Sciatic nerve (tissue), 2 donors: ENCODE data around the gene NUDT1. TPM values are rescaled to one million over a fixed set of nuclear protein-coding genes. Genes with fewer than 3 reads are reported as not detected.

Experiments used
- ATAC-seq: fragments of 200-7000 bp; cut with Tn5 transposase; one replicate; pipeline ENCODE4 v1.9.1; 2020; ENCODE audit warnings: mild to moderate bottlenecking, moderate library complexity
- DNase-seq: peaks from one replicate; pipeline ENCODE4 v3.0.0-alpha.2; 2020; ENCODE audit warnings: low spot score
- intact Hi-C: fragments of 100-400 bp; cut with DNase I; formaldehyde crosslinking; loops from one replicate; pipeline ENCODE4 v1.14.2; 2022
- total RNA-seq: library from RNA; stranded (reverse); fragmentation: NEBNext Ultra II Directional; extraction: Animal tissue kit (Norgen Biotek cat#: 25700); gene quantifications from one replicate; pipeline ENCODE4 v1.2.1, GENCODE V29; 2021
- donor health status: DM: no; HTN: no; CAD: no.
- donor health status: DM: no; HTN: no; CAD: no.

NUDT1 gene
- total RNA-seq, 1 donor from 2014 or later: 11.5 TPM

DNA sequence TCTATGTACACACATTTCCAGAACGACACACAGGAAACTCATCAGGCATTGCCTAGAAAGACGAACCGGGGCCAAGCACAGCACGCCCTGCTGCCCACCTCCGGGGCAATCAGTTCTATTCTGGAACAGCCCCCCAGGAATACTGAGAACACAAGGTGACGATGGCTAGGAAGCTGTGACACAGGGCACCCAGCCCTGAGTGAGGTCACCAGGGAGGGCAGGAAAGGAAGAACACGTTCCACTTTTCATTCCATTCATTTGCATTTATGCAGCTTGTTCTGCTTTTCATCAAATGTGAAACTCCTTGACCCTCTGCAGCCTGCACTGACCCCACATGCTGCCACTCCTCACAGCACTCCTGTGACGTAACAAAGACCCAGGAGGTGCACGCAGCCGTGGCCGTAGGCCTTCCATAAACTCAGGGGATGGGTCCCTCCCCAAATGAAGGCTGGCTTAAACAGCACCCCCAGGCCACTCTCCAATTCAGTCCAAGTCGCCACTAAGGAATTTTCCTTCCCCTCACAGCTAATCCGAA lies 38.2 kb upstream of the NUDT1 start:
- ATAC-seq (peak; percentile 40), DNase-seq (peak; percentile 44)
- intact Hi-C loops: no loop called here

DNA sequence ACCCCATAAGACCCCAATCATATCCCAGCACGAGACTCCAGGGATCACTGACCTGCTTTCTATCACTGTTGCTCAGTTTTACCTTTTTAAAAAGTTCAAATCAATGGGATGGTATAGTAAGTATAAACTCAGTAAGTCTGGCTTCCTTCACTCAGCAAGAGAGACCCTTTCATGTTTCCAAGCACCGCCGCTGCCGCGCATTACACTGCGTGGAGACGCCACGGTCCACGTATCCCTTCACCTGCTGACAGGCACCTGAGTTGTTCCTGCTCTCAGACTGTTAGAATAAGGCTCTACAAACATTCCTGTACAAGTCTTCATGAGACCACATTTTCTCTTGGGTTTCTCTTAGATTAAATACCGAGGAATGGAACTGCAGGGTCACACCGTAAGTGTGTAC lies 37.6 kb upstream of the NUDT1 start:
- no peak for ATAC-seq
- intact Hi-C loops: no loop called here
- peak; percentile 42 for DNase-seq

DNA sequence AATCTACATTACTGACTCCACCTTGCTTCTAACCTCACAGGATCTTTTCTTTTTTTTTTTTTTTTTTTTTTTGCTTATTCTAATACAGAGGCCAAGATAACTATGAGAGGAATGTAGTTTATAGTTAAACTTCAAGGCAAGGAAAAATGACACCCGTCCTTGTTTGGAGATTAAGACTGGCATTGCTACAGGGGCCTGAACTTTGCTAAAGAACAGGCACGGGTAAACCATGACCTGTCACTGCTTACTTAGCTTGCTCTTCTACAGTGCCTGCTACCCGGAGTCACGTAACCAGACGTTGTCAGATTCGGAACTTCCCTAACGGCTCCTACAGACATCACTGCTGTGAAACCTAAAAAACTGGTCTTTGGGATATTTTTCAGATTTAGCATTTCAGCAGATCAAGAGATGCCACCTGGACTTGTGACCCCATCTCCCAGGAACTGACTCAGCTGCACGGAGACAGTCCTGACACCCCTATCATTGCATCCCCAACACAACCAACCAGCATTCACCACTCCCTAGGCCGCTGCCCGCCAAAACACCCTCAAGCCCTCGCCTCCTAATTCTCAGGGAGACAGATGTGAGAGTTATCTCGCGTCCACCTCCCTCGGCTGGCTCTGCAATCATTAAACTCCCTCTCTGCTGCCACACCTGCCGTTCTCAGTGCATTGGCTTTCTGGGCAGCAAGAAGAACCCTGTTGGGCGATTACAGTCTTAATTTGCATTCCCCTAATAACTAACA lies 36.8 kb upstream of the NUDT1 start:
- peak; percentile 45 for DNase-seq
- ATAC-seq: no peak
- intact Hi-C loops: no loop called here

DNA sequence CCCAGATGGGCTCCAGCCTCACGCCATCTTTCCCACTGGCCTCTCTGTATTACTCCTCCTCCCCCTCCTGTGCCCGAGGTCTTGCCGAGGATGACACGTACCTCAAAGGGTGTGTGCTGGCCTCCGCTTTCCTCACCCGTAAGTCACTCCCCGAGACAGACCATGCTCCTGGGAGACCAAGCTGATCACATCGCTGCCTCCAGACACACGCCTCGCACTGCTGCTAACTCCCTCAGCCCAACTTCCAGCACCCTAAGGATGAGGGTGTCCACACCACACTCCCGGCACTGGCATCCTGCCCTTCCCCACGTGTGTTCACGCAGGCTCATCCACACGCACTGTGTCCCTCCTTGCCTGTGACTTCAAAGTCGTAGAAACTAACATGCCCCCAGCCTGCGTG lies 33.3 kb upstream of the NUDT1 start:
- ATAC-seq: no peak
- DNase-seq: no peak
- intact Hi-C loops: no loop called here

DNA sequence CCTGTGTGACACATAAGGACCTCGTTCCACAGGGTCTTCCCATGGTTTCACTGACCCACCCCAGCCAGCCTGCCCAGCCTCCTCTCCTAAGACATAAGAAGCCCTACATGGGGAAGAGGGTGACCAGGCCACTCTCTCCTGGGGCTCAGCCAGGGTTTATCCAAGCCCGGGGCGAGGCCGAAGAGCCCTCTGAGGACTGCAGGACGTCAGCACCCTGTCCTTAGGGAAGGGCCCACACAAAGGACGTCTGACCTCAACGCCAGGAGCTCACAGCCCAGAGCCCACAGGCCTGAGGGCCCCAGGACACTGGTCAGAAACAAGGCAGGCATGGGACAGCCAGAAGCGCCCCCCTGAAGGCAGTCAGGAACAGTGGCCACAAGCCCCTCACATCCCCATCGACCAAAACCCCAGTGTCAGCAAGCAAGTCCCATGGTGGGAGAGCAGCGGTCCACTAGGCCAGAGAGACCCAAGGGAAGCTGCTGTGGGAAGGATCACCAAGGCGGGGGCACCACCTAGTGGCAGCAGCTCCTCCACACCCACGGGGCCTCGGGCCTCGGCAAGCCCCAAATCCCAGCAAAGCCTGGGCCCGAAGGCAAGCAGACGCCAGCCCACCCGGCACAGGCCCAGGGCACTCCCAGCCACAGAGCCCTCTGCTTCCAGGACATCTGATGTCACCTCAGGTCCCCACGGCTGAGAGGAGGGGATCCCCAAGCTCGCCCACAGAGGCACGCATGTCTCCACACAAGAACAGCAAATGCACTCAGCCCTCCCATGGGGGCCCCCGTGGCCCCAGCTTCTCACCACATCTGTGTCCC lies 32.7 kb upstream of the NUDT1 start:
- intact Hi-C loops: no loop called here
- peak; percentile 88 for DNase-seq
- ATAC-seq: peak; percentile 91

DNA sequence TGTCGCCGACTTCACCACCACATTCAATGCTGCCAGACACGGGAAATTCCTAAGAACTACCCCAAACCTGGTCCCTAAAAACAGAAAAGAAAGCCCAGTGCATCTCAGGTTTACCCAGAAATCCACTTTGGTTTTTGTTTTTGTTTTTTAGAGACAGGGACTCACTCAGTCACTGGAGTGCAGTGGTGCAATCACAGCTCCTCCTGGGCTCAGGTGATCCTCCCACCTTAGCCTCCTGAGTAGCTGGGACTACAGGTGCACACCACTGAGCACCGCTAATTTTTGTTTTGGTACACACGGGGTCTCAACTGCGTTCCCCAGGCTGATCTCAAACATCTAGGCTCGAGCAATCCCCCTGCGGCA lies 32.1 kb upstream of the NUDT1 start:
- intact Hi-C loops: loop anchor here (5.0 kb wide), 1 partner anchor 628 kb away; no protein-coding TSS in a partner anchor
- ATAC-seq (no peak), DNase-seq (no peak)

DNA sequence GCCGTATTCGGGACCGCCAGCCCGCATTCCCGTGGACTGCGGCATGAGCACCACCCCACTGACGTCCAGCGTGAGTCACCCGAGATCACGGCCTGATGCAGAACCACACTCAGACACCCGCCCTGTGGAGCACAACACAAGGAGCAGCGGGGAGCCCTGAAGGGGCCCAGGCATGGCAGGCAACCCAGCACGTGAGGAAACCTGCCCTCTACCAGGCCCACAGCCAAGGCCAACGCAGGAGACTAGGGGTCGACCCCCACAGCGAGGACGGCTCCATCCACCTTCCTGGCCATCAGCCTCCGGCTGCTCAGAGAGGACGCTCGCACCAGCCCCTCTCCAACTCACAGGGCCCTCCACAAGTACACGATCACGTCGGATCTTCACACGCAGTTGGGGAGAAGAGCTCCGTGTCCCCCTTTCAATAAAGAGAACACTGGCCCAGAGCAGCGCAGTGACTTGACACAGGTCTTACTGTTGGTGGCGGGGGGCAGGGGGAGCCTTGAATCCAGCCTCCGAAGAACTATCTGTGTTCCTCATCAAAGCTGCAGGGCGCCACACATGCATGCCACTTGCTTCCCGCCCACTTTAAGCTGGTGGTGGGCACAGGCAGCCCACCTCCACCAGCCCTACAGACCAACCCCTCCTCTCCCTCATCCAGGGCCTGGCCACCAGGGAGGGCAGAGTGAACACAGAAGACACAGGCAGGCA lies 31.3 kb upstream of the NUDT1 start:
- no peak for ATAC-seq
- no peak for DNase-seq
- intact Hi-C loops: loop anchor here (5.0 kb wide), 1 partner anchor 628 kb away; no protein-coding TSS in a partner anchor

DNA sequence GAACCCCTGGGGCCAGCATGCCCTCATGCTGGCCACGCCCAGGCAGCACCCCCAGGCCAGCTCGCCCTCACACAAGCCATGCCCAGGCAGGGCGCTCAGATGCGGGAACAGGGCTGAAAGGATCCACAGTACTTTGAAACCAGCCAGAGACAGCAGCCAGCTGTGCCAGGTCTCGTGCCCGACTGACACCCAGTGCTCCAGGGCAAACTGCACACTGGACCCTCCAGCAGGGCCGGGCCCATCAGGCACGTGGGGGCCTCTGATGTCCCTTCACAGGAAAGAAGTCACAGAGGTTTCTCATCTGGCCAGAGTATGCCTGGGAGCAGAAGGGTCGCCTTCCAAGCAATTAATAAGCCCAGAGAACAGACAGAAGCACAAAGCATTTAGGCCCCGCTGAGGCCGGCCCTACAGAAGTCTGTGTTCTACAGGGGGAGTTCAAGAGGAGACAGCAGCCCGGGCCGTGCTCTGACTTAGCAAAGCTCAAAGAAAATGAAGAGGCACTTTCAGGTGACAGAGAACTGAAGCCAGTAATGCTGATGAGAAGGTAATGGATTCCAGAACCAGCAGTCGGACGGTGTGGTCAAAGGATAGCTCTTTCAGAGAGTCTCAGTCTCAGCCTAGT lies 30.7 kb upstream of the NUDT1 start:
- intact Hi-C loops: loop anchor here (5.0 kb wide), 1 partner anchor 629 kb away; no protein-coding TSS in a partner anchor
- ATAC-seq (no peak), DNase-seq (no peak)

DNA sequence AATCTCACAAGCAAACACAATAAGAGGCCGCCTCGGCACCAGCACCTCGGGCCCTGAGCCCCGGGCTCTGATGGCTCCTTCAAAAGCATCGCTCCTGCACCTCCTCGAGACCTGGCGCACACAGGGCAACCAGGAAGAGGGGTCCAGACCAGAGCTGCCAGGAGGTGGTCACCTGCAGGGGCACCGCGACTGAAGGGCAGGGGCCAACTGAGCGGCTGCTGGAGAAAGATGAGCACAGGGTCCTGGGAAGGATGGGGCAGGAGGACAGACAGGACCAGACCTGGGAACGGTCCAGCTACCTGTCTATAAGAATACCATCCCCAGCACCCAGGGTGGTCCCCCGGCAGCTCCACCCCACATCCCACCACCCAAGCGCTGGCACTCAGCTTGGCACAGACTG lies 30.1 kb upstream of the NUDT1 start:
- no peak for ATAC-seq
- no peak for DNase-seq
- intact Hi-C loops: loop anchor here (5.0 kb wide), 1 partner anchor 630 kb away; no protein-coding TSS in a partner anchor

DNA sequence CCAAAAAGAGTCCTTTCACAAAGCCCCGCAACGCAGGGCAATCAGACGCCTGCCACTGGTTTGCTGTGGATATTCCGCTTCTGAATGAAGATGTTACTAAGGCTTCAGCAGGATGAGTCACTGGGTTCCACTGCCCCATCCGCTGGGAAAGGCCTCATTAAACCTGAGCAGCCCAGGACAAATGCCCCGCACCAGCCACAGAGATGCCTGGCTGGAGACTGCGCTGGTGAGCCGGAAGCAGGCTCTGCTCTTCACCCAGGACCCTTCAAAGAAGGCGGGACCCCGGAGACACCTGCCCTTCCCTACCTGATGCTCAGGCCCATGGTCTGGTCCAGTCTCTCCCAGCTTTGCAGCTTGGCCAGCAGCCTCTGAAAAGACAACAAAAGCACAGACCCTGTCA lies 29.1 kb upstream of the NUDT1 start:
- ATAC-seq (no peak), DNase-seq (no peak)
- intact Hi-C loops: loop anchor here (5.0 kb wide), 1 partner anchor 631 kb away; no protein-coding TSS in a partner anchor

DNA sequence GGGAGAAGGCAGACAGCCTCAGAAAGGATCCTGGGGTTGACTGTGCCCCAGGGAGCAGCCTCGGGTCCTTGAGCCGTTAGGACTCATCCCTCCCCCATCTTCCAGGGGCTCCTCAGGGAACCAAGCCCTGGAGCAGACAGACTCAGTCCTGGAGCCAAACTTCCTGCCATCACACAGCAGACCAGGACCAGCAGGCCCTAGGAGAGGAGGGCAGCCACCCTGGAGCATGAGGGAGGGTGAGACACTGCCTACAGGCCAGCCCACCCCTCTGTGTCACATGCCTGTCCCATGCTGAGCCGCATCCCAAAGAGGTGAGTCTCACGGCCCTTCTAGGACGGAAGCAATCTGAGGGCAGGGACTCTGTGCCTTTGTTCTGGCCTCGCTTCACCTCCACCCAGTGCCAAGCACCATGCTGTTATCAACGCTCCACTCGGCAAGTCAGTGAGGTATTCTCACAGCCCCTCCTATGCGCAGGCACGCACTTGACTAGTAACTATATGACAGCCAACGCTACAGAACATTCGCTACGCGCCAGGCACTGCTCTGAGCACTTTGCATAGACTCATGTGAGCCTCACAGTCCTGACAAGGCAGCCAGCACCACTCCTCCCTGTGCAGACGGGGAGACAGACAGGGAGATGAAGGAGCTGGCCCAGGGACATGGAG lies 28.3 kb upstream of the NUDT1 start:
- DNase-seq (no peak), ATAC-seq (no peak)
- intact Hi-C loops: loop anchor here (5.0 kb wide), 1 partner anchor 631 kb away; no protein-coding TSS in a partner anchor

DNA sequence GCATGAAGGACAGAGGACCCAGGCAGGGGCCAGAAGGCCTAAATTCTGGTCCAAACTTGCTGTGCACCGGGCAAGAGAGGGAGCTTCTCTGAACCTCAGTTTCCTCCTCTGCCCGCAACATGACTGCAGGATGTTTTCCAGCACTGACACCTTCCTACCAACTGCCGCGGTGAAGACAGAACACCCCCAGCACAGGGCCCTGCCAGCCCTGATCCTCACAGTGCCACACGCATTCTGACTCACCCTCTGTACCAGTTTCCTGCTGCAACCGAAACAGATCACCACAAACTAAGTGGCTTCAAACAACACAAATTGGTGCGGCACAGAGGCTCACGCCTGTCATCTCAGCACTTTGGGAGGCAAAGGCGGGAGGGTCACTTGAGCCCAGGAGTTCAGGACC lies 27.4 kb upstream of the NUDT1 start:
- no peak for ATAC-seq
- no peak for DNase-seq
- intact Hi-C loops: loop anchor here (5.0 kb wide), 1 partner anchor 632 kb away; no protein-coding TSS in a partner anchor

DNA sequence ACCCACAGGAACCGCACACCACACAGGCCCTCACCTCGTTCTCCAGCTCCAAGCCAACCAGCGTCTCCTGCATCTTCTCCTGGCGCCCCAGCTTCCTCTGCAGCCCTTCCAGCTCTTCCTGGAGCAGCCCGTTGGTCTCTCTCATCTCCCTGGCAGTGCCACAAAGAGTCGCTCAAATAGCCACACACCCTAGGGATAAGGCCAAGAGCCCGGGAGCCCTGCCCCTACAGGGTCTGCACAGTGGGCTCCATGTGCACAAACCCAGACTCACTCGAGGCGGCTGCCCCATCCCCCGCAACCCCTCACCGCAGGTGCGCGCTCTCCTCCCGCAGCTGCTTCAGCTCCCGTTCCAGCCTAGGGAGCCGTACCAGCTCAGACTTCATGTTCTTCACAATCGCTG lies 26.2 kb upstream of the NUDT1 start:
- no peak for DNase-seq
- intact Hi-C loops: no loop called here
- ATAC-seq: no peak

DNA sequence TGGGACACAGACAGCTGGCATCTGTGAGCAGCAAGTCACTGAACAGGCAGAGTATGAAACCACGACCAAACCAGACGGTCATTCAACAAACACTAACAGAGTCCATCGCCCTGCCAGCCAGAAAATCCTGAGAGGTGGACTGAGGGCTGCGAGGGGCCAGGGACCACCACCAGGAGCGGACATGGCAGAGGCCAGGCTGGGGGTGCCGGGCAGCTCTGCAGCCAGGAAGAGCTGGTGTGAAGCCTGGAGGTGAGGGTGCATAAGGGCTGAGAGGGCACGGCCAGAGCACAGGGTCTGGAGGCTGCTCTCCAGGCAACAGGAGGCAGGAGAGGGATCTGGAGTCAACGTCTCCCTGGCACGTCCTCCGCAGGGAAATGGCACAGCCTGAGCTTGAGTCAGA lies 24.8 kb upstream of the NUDT1 start:
- ATAC-seq: no peak
- intact Hi-C loops: no loop called here
- DNase-seq: no peak

DNA sequence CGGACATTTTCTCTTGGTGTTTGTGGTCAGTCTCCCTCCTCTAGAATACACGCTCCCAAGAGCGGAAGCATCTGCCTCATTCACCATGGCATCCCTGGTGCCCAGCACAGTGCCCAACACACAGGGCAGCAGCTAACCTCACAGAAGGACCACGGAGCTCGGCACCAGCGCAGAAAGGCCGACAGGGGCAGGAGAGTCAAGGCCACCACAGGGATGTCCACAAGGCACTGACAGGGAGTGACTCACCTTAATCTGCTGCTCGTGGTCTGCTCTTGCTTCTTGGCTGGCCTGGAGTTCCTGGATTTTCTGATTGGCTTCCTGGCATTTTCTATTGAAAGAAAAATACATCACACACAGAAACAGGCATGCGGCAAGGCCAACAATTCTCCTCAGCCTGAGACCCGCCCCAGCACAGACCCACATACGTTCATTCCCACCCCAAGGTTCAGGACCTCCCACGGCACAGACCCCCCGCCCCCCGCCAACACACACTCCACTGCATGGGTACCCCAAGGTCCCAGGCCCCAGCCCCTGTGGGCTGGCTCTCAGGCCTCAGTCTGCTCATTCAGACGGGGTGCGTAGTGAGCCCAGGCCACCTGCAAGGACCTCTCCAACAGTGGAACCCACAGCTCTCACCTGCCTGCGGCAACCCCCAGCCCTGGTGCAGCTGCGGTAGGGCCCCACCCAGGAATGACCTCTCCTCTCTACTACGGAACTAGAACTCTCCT lies 24.1 kb upstream of the NUDT1 start:
- intact Hi-C loops: no loop called here
- ATAC-seq: no peak
- DNase-seq: no peak

DNA sequence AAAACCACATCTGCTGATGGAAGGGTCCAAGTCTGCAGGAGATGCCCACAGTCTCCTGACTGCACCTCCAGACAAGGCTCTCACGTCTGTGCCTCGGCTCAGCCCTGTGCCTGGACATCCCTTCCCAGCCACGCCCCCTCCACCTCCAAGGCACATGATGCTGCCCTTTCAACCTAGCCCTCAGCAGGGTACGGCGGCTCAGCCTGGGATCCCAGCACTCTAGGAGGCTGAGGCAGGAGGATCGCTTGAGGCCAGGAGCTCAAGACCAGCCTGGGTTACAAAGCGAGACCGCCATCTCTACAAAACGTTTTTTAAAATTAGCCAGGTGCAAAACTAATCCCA lies 23.6 kb upstream of the NUDT1 start:
- intact Hi-C loops: no loop called here
- ATAC-seq: no peak
- no peak for DNase-seq

DNA sequence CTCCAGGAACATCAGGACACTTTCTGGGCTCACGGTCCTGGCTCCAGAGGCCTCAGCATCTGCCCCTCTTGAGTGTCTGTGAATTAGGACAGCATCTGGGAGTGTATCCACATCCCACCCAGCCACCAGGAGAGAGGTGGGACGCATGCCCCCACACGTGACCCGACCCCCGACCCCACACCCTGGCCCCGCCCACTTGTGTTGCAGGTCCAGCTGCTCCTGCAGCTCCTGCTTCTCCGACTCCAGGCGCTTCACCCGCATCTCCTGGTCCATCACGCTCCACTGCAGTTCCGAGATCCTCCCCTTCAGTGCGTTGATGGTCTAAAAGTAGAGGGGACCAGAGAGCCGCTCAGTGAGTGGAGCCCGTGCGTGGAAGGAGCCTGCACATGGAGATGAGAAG lies 22.9 kb upstream of the NUDT1 start:
- DNase-seq (no peak), ATAC-seq (no peak)
- intact Hi-C loops: no loop called here

DNA sequence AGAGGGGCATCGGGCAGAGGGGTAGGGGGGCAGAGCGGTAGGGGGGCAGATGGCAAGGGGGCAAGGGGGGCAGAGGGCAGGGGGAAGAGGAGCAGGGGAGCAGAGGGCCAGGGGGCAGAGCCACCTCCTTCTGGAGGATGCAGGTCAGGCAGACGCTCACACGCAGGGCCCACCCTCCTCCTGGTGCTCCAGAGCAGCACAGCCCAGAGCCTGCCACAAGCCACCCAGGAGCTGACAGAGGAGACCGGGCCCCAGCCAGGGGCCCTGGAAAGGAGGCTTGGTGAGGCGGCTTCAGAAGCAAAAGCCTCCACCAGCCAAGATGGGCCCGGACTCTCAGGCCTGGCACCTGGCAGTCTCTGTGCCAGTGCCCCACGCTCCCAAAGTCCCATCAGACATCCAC lies 22.4 kb upstream of the NUDT1 start:
- intact Hi-C loops: no loop called here
- DNase-seq (no peak), ATAC-seq (no peak)
